ENCODE results near the gene PPP1R12C.
"Not testable (repeated sequence)": the region's sequence is repeated elsewhere in the genome, so short reads cannot be mapped to it uniquely, and the experiment has no call there.

Gene PPP1R12C

GRCh38 chr19:55070466-55071128 lies 46.8 kb downstream of the PPP1R12C start:
- DNase-seq, result no peak

GRCh38 chr19:55069865-55070197 lies 47.6 kb downstream of the PPP1R12C start:
- DNase-seq, result no peak

GRCh38 chr19:55068950-55069864 lies 48.2 kb downstream of the PPP1R12C start:
- DNase-seq, result no peak

DNA sequence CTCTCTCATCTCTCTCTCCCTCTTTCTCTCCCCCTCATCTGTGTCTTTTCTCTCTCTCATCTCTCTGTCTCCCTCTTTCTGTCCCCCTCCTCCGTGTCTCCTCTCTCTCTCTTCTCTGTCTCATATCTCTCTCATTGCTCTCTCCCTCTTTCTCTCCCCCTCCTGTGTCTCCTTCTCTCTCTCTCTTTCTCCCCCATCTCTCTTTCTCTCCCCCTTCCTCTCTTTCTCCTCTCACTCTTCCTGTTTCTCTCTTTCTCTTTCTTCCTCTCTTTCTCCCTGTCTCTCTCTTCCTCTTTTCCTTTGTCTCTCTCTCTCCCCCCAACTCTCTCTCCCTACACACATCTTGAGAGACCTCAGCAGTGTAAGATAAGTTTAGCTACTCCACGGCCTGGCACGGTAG lies 49.6 kb downstream of the PPP1R12C start:
- DNase-seq, result no peak

DNA sequence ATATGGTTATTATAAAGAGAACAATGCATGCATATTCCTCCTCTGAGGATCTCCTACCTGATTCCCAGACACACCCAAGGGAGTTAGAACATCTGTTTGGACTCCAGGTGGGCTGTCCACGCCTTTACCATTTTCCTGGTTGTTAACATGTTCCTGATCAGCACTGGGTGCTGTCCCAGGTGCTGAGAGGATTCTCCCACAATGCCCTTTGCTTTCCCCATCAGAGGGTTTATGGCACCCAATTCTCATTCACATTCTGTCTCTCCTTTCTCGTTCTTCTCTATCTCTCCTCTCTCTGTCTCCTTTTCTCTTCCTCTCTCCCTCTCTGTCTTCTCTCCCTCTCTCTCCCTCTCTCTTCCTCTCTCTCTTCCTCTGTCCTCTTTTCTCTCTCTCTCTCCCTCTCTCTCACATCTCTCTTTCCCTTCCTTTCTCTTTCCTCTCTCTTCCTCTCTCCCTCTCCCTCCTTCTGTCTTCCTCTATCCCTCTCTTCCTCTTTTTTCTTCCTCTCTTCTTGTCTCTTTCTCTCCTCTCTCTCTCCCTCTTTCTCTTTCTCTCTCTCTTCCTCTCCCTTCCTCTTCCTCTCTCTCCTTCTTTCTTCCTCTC lies 51.2 kb downstream of the PPP1R12C start:
- DNase-seq, result no peak

- not testable (repeated sequence) for DNase-seq
Measured at GRCh38 chr19:55065516-55065915, 51.9 kb downstream of the PPP1R12C start.

DNA sequence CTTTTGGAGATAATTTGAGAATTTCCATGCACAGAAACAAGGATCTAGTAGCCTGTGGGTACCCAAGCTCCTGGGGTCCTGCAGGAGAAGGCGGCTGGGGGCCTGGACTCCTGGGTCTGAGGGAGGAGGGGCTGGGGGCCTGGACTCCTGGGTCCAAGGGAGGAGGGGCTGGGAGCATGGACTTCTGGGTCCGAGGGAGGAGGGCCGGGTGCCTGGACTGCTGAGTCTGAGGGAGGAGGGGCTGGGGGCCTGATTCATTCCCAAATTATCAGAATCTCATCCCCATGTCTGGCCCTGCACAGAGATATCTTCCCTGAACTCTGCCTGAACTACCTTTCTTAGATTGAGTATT lies 54.0 kb downstream of the PPP1R12C start:
- DNase-seq, result no peak

DNA sequence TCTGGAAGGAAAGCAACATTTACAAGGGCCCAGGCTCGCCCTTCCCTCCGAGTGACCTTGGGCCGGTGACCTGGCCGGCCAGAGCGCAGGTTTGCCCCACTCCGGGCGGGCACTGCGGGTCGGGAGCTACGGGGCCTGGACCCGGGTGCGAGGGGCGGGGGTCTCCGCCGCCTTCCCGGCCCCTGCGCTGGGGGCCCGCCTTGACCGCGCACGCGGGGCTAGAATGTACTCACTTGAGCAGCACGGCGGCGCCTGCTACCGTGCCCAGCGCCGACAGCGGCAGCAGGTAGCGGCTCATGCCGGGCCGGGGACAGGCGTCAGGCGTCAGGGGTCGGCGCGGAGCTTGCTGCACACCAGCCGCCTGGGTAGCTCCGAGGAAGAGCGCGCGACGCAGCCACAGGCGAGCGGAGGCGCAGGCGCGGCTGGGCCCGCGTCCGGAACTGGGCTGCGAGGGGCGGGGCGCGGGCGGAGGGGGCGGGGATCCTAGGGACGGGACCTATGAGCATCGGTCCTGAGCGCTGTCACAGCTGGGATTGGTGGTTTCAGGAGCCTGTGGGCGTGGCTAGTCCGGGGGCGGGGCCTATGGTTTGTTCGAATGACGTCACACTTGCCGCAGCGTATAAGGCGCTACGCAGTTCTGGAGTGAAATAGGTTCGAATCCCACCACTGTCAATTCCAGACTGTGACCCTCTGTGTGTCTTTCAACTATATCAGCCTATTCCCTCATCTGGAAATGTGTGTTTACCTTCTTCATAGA lies 54.5 kb downstream of the PPP1R12C start, which contains the start of gene RDH13:
Gene RDH13, minus strand, starts transcription at position 414 of the 757 bp plus-strand sequence. Its CDS starts 116 bp downstream, at position 298.
- peak; percentile 97 for DNase-seq

DNA sequence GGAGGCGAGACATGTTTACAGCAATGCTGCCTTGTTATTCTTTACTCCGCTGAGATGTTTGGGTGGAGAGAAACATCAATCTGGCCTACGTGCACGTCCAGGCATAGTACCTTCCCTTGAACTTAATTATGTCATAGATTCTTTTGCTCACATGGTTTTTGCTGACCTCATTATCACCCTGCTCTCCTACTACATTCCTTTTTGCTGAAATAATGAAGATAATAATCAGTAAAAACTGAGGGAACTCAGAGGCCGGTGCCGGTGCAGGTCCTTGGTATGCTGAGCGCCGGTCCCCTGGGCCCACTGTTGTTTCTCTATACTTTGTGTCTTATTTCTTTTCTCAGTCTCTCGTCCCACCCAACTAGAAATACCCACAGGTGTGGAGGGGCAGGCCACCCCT lies 57.1 kb downstream of the PPP1R12C start:
- DNase-seq, result not testable (repeated sequence)

GRCh38 chr19:55058781-55059610 lies 58.4 kb downstream of the PPP1R12C start:
- DNase-seq, result no peak

GRCh38 chr19:55056827-55057226 lies 60.6 kb downstream of the PPP1R12C start:
- DNase-seq, result no peak

DNA sequence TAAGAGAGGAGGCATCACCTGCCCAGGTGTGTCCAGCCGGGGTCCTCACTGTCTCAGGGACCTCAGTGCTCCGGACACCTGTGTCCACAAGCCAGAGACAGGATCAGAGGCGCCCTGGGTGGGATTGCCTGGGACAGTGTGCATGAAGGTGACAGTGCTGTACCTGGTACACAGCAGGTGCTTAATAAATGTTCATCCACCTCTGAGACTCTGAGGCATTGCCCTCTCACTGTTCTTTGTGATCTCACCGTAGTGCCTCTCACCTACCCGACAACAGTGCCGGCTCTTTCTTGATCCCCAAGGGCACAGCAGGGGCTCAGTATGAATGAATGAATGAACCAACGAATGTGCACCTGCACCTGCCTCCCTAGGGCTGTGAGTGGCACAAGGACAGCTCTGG lies 63.7 kb downstream of the PPP1R12C start:
- no peak for DNase-seq

GRCh38 chr19:55050749-55051532 lies 66.5 kb downstream of the PPP1R12C start:
- DNase-seq, result no peak

- DNase-seq, result no peak
Measured at GRCh38 chr19:55048446-55048845, 69.0 kb downstream of the PPP1R12C start.

DNA sequence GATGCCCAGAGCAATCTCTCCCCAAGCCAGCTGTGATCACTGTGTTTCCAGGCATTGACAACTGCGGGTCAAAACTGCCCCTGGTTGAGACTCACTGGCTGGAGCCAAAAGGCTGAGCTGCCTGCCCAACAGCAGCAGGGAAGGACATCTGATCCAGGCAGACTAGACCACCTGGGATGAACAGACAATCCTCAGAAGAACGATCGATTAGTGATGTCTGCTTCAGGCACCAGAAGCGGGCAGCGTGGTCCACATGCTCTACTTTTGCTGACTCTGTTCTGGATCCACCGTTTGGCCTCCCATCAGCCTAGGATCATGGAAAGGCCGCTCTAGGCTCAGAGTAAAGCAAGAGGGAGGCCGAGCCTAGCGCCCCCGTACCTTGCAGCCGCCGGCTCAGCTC lies 69.5 kb downstream of the PPP1R12C start:
- DNase-seq, result no peak

DNA sequence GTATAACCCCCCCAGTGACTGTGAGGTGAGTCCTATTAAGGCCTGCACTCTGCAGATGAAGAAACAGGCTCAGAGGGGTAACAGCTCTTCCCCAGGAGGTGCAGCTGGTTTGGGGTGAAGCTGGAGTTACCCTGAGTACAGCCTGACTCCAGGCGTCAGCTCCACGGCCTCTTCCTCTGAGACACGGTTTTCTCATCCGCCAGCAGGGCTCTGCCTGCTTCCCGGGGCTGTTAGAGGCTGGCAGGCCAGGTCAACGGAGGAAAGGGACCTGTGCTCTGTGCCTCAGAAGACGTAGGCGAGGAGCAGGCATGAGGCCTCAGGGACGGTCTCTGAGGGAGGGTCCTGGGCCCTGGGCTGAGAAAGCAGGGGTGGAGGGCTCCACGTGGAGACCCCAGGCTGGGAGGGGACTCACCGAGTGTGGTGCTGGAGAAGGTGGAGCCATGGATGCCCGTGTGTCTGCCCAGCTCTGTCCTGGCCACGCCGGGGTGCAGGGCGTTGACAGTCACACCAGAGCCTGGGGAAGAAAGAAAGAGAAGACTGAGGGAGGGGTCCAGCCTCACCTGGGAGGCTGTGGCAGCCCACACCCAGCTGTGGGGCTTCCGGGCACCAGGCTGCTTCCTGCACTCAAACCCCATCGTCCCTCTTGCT lies 70.3 kb downstream of the PPP1R12C start:
- DNase-seq, result no peak

DNA sequence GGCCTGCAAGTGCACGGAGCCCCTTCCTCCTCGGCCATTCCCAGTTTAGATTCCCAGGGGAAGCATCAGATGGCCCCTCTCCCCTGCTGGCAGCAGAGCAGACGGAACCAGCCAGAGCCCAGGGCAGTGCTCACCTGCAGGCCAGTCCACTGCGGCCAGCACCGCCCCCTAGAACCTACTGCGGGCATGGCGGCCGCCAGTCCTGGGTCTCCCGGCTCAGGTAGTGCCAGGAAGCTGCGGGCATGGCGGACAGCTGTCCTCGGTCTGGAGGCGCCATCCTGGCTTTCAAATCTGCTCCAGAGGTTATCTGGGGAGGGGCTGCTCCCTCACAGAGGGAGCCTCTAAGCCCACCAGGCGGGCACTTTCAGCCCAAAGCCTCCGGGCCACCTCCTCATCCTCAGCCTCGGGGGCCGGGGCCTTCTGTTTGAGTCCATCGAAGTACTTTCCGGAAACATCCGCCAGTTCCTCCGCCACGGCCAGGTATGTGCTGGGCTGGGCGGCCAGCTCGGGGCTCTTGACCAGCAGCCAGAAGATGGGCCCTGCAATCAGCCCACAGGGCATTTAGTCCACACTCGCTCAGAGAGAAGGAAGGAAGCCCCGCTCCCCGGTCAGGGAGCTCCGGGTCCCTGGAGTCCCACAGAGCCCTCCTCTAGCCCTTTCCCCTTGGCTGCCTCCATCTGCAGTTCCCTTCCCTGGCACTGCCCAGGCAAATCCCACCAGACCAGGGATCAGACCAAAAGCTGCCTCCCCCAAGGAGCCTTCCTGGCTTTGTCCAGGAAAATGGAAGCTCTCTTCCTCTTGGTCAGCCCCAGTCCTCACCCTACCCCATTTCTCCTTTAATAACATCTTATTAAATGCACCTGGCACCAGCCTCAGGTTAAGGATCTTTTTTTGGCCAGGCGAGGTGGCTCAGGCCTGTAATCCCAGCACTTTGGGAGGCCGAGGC lies 72.4 kb downstream of the PPP1R12C start:
- DNase-seq, result no peak

GRCh38 chr19:55044286-55044685 lies 73.2 kb downstream of the PPP1R12C start:
- no peak for DNase-seq

GRCh38 chr19:55042688-55043087 lies 74.7 kb downstream of the PPP1R12C start:
- no peak for DNase-seq

GRCh38 chr19:55042344-55042678 lies 75.1 kb downstream of the PPP1R12C start:
- no peak for DNase-seq
